SIG-M5 treated with dmso at 0.1 percent for 504 hours (cell line): ENCODE results near the gene CNPY2.
A peak's percentile ranks its signal among the peaks of the same experiment; 100 is the strongest.
"Not testable (repeated sequence)": the region's sequence is repeated elsewhere in the genome, so short reads cannot be mapped to it uniquely, and the experiment has no call there.

ENCODE experiments used
- DNase-seq: peaks from one replicate; lab custom pipeline; 2025; ENCODE audit not compliant: unreplicated experiment; lab: John Stamatoyannopoulos, UW

Gene CNPY2

DNA sequence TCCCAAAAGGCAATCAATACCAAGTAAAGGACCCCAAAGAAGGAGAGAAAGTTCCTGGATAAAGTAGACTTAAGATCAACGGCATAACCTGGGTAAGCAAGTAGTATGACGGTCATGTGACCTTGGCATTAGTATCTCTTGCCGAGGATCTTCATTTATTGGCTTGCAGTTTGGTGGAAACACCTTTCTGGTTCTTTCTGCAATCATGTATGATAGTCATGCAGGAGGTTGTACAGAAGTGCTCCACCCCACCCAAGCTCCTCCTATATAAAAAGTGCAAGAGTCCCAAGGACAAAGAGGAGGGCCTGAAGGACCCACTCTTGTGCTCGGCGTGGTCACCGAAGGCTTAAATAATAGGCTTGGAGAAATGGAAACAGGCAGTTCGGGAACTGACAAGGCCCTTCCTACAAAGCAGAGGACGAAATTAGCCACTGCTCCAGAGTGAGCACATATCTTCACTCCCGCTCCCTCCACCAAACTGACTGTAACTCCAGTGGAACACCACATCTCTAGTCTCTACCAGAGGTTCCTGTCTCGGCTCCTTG is 16.4 kb downstream of the CNPY2 start:
- peak; percentile 61 for DNase-seq

DNA sequence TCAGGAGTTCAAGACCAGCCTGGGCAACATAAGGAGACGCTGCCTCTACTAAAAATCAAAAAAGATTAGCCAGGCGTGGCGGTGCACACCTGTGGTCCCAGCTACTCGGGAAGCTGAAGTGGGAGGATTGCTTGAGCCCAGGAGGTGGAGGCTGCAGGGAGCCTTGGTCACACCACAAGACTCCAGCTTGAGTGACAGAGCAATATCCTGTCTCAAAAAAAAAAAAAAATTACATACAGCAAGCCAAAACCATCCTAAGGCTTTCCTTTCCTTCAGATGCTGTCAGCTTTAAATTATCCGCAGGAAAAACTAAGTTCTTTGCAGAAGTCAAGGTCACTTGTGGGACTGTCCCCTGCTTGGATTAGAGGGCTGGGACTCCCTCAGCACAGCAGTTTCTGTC is 17.0 kb downstream of the CNPY2 start:
- DNase-seq, result no peak

GRCh38 chr12:56297400-56297799 is 18.4 kb downstream of the CNPY2 start:
- DNase-seq, result no peak

DNA sequence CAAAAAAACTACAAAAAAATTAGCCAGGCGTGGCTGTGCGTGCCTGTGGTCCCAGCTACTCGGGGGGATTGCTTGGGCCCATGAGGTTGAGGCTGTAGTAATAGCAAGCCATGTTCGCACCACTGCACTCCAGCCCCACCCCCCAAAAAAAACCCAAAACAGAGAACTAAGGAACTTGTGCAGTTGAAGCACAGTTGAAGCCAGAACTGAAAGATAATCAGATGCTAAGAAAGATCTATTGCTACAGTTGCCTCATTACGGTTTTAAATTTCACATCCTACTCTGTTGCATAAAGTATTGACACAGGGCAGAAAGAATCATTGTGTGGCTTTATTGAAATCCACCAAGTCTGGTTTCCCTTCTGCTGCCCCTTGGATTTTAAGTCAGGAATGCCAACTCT is 19.5 kb downstream of the CNPY2 start:
- peak; percentile 83 for DNase-seq

DNA sequence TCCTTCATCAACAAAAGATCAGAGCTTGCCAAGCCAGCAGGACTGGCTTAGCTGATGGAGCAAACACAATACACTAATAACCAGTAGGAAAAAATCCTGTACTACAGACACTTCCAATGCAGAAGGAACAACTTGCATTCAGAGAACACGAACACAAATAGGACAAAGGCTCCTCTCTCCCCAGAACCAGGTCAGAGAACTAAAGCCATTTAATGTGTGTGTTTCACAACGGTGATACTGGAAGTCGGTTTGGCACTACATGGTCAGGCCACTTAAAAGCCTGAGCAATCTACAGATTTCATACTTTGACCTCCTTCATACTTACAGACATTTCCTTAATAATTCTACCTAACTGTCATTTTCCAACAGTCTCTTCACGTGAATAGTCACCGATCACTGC is 22.0 kb downstream of the CNPY2 start:
- no peak for DNase-seq

DNA sequence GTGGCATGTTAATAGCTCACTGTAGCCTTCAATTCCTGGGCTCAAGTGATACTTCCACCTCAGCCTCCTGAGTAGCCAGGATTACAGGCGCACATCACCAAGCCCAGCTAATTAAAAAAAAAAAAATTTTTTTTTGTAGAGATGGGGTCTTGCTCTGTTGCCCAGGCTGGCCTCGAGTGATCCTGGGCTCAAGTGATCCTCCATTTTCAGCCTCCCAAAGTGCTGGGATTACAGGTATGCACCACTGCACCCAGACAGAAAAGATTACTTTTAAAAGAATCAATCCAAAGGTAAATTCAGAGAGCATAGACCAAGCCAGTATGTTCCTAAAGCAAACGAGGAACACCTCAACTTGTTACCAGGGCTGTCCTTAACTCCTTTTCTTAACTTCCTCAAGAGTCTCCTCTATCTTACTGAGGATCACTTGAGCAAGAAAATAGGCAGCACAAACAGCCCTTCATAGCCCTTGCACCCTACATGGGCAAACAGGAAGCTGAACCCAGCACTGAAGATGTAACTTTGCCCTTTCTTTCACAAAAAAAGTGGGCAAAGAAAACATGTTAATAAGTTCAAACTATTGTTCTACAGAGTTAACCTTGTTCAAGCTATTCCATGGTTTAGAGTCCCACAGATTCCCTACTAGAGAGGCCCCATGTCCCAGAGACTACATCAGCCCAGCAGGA is 26.9 kb downstream of the CNPY2 start:
- peak; percentile 57 for DNase-seq

- DNase-seq, result no peak
Measured at GRCh38 chr12:56286044-56286830, 29.6 kb downstream of the CNPY2 start.

- not testable (repeated sequence) for DNase-seq
Measured at GRCh38 chr12:56284263-56284662, 31.5 kb downstream of the CNPY2 start.

DNA sequence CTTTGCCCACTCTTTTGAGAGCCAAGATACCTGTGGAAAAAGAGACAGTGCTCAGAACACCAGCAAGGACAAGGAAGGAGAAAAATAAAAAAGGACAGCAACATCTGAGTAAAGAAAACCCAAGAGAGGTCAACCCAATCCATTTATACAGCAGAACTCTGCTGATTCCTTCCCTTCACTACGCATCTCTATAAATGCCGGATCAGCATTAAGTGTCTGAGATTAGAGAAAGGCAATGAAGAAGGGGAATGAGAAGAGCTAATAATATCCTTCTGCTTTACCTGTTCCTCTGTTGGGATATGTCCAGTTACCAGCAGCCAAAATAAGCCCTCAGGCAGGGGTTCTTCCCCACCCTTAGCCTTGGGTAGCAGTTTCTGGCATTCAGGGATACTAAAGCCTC is 33.2 kb downstream of the CNPY2 start:
- no peak for DNase-seq

DNA sequence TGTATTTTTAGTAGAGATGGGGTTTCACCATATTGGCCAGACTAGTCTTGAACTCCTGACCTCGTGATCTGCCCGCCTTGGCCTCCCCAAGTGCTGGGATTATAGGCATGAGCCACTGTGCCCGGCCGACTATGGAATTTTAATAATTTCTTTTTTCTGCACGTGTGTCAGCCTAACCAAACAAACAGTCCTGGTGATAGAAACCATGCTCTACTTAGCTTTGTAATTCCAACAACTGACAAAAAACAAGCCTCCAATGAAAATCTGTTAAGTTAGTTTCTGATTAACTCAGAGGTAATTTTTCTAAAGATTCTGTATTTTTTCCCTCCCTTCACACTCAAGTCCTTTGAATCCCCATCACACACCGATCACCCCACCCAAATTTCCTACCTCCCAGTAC is 33.8 kb downstream of the CNPY2 start:
- DNase-seq, result no peak

- no peak for DNase-seq
Measured at GRCh38 chr12:56280849-56281248, 34.9 kb downstream of the CNPY2 start.

DNA sequence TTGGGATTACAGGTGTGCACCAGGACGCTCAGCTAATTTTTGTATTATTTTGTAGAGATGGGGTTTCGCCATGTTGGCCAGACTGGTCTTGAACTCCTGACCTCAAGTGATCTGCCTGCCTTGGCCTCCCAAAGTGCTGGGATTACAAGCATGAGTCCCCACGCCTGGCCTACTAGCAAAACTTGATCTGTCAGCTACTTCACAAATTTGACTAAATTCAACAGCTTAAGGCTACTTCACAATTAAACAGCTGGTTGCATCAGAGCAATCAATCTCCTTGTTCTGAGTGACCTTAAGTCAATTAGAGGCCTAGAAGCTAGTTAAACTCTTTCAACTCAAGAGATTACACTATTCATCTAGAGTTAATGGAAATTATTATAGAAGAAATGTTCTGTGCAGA is 36.9 kb downstream of the CNPY2 start:
- DNase-seq, result no peak

GRCh38 chr12:56274299-56274698 is 41.5 kb downstream of the CNPY2 start:
- DNase-seq, result no peak

DNA sequence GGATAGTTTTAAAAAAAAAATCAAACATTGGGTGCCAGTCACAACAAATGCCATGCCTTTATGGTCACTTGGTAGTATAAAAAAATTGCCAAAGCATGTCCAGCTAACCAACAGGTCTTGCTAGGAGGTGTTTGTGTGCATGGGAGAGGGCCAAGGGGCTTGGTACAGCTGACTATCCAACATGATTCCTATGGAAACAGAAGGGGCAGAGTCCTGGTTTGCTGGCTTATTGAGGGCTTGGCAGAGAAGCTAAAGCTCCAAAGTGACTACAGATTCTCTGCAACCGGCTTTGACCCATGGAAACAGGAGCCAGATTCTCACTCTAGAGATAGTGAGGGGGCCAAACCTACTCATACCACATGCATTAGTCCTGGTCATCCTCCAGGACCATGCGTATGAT is 43.3 kb downstream of the CNPY2 start:
- not testable (repeated sequence) for DNase-seq

GRCh38 chr12:56271031-56271430 is 44.8 kb downstream of the CNPY2 start:
- peak; percentile 60 for DNase-seq

GRCh38 chr12:56267443-56268071 is 48.2 kb downstream of the CNPY2 start:
- DNase-seq, result no peak

DNA sequence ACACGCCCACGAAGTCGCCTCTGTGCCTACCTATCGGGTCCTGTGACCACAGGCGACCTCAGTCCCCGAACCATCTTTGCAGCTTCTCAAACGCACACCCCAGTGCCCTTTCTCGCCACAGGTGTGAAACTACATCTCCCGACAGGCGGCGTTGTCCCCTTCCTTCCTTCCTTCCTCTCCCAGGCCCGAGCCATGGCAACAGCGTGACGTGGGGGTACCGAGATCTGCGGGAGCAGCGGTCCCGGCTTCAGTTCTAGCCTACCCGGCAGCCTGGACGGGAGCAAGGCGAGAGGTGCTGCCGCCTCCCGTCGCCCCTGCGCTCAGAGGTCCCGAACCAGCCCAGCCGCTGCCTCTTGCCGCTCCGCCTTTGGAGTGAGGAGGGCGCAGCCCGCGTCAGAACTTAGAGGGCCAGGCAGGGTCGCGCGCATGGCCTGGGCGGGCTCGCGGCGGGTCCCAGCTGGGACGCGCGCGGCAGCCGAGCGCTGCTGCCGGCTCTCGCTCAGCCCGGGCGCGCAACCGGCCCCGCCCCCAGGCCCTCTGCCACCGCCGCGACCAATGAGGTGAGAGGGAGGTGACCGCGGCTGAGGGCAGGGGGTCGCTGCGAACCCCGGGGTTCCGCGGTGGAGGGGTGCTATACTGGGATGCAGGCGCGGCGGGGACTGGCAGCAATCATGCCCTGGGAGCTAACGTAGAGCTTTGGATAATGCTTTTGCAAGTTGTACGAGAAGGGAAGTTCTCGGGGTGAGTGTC is 48.9 kb downstream of the CNPY2 start, which contains the start of gene COQ10A:
Gene COQ10A (plus strand): TSS at position 250 of the 750 bp plus-strand sequence. CDS start 177 bp downstream, at position 427.
- DNase-seq, result peak; percentile 93

DNA sequence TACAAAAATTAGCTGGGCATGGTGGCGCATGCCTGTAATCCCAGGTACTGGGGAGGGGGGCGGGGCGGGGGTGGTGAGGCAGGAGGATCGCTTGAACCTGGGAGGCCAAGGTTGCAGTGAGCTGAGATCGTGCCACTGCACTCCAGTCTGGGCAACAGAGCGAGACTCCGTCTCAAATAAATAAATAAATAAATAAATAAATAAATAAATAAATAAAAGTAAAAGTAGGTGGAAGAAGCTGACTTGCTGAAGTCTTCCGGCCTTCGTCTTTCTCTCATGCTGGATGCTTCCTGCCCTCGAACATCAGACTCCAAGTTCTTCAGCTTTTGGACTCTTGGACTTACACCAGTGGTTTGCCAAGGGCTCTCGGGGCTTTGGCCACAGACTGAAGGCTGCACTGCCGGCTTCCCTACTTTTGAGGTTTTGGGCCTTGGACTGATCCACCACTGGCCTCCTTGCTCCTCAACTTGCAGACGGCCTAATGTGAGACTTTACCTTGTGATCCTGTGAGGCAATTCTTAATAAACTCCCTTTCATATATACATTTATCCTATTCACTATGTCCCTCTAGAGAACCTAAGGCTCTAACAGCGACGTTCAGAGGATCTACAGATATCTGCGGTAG is 49.6 kb downstream of the CNPY2 start:
- DNase-seq, result not testable (repeated sequence)

DNA sequence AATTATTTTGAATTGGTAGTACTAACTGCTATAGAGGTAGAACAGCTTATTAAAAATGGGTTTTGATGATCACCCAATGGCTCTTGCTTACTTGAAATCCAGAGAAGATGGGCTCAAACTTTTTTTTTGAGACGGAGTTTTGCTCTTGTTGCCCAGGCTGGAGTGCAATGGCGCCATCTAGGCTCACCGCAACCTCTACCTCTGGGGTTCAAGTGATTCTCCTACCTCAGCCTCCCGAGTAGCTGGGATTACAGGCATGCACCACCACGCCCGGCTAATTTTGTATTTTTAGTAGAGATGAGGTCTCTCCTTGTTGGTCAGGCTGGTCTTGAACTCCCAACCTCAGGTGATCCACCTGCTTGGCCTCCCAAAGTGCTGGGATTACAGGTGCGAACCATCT is 52.8 kb downstream of the CNPY2 start:
- not testable (repeated sequence) for DNase-seq

DNA sequence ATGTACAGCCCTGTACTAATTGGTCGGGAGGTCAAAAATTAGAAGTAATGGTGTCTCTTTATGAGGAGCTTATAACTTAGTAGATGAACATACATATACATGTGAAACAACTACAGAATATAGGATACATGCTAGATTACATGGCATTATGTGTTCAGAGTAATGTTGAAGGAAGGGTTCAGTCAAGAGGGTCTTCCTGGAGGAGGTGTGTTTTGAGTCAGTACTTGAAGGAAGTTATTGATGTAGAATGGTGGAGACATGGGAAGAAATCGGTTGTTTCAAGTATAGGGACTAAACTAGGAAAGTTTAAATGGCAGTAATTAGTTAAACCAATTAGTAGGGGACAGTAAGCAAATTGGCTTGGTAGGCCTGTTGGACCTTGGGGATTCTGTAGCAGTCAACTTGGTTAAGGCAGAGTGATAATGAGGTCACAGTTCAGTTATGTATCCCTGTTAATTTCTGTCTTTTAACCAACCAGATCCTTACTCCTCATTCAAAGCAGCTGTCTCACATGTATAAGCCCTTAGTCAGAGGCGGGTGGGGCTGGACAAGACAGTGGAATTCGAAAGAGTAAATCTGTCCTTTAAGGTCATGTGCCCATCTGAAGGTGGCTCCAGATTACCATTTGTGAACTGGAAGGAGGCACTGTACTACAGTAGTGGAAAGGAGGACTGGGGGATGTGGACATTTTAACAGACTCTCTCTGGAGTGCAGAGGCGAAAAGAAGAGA is 54.1 kb downstream of the CNPY2 start:
- DNase-seq, result no peak
